Liver (tissue), 3 donors: ENCODE data around the gene IRF8.

ENCODE experiments used
- CTCF ChIP-seq: fragments of 150-350 bp; IDR thresholded peaks from 2 replicates; pipeline ENCODE4 v1.5.1; 2017; ENCODE audit warnings: improper control_type of control experiment, low read depth, low read length; ENCODE audit not compliant: missing input control
- JUND ChIP-seq, 2 donors: IDR thresholded peaks; 2 replicates each; pipeline ENCODE4 v1.6.1; 2016; ENCODE audit warnings: antibody characterized with exemption in 2 of 2
- MAX ChIP-seq: IDR thresholded peaks from 2 replicates; pipeline ENCODE4 v1.6.1; 2016; ENCODE audit warnings: antibody characterized with exemption
- RAD21 ChIP-seq, 2 donors: IDR thresholded peaks; 2 replicates each; pipeline ENCODE4 v1.6.1; 2016; ENCODE audit warnings: antibody characterized with exemption in 2 of 2, mild to moderate bottlenecking in 2 of 2
- YY1 ChIP-seq: IDR thresholded peaks from 2 replicates; pipeline ENCODE4 v1.6.1; 2016; ENCODE audit warnings: antibody characterized with exemption, mild to moderate bottlenecking
- donor health status: healthy.
- donor health status: healthy.

- TF ChIP-seq RAD21 (IDR thresholded peaks at IDR 0.05) (no peak), YY1 (no peak), CTCF (no peak), JUND (IDR thresholded peaks at IDR 0.05) (no peak), MAX (no peak)
Observed at GRCh38 chr16:85856079-85856478, 42.9 kb upstream of the IRF8 start.
